Stimulated activated CD8-positive, alpha-beta memory T cell treated with anti-CD3 and anti-CD28 coated beads, Interleukin-4, amount 100 ng/mL, for 48 hours (primary cell): ENCODE results near the gene RFTN1.

Experiments
- DNase-seq: peaks from one replicate; pipeline ENCODE4 v3.0.0-alpha.2; 2020

The RFTN1 gene

GRCh38 chr3:16427103-16427965, 86.2 kb downstream of the RFTN1 start:
- no peak for DNase-seq

DNA sequence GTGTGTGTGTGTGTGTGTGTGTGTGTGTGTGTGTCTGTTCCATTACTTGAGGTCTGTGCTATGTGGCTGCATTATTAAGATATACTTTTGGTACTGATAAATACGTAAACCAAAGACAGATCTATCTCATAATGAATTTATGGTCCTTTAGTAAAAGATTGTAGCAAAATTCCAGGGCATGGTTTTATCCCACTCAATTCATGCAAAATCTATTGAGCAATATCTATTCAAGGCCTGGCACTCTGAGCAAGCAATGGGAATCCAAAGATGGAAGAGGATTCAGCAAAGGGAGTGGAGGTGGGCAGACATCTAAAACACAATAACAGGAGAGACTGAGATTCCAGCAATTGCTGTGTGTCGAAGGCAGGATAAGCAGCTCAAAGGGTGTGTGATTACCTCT, 86.8 kb downstream of the RFTN1 start:
- DNase-seq, result no peak

DNA sequence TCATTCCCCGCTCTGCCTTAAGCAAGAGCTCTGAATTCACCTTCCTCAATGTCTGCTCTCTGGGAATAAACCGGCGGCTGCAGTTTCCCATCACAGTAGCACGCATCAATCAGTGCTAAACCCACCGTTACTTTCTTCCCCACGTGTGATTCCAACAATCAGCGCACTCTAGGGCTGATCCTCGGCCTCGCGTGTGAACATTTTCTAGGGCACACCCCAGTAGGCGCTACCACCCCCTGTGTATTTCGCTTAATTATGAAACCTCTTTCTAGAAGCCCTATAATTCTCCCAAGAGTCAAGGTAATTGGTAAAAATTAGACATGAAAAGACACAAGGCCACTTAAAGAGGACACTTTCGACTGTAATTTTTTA, 87.5 kb downstream of the RFTN1 start:
- no peak for DNase-seq

DNA sequence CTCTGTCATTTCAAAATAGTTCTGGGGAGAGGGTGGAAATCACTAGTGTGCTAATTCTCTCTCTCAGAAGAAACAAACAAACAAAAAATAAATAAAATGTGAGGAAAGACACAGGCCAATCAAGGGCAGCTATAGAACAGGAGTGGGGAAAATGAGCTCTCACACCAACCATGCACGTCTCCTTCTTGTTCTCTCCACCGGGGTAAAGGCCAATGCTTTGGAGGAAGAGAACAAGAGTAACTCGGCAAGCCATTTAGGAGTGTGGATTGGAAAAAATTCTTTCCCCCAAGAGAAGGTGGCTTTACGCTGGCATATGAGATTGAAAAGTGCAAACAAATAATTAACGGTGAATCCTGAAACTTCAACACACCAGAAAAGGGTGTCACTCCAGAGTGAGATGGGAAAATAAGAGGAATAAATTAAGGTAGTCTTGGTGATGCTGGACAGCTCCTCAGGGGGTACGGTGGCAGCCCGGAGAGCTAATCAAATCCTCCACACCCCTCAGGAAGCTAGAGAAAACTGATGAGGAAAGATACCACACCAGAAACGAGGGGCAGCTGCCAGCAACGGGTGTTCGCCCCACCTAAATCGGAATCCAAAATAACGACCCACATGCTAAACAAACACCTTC, 88.0 kb downstream of the RFTN1 start:
- no peak for DNase-seq

DNA sequence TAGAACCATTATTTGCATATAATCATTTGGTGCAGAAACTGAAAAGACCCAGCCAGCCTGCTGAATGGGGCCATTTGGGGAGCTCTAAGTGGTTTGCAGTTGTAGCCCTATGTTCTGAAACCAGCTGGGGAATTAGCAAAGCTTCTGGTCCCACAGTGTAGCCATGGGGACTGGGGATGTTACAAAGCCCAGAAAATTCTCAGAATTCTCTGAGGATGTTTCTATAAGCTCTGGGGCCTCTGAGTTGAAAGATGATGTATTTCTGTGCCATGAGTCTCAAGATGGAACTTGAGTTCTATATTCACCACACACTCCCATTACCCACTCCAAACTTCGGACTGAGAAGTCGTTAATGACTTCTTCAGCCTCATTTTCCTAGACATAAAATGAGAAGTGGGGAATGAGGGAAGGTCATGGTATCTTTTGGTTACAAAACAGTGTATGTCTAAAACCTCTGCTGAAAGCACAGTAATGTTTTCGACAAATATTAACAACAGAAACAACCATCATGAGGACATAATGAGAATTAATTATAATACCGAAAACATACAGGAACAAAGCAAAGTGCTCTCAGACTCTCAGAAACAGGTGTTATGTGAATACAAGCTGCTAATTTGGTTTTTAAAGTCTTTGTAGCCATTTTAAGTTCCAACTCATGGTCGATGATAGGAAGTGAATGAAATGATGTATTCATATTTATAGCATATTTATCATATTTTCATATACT, 89.4 kb downstream of the RFTN1 start:
- no peak for DNase-seq

GRCh38 chr3:16423298-16423697, 90.2 kb downstream of the RFTN1 start:
- DNase-seq, result no peak

- no peak for DNase-seq
These were observed 93.8 kb downstream of the RFTN1 start for GRCh38 chr3:16419640-16420241.

- no peak for DNase-seq
These were observed 95.4 kb downstream of the RFTN1 start for GRCh38 chr3:16417945-16418739.

DNA sequence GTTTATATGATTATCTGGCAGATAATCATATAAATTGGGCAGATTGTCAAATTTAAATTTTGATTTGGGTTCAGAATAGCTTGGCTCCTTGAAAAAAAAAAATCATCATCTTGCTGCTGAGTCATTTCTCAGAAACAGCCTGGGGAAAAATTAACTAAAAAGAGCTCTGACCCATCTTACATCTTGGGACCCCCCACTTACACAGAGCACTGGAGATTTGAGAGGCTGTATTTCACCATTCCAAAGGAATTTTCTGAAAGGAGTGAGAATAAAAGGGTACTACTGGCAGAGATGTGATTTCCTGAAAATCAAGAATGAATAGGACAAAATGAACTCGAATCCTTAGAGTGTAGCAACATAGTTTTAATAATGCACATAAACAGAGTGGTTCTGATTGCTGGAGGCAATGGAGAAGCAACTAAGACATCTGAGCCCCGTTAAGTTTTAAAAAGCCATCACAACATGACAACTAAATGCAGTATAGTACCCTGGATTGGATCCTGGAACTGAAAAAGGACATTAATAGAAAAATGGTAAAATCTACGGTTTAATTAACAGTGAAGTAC, 97.5 kb downstream of the RFTN1 start:
- no peak for DNase-seq

DNA sequence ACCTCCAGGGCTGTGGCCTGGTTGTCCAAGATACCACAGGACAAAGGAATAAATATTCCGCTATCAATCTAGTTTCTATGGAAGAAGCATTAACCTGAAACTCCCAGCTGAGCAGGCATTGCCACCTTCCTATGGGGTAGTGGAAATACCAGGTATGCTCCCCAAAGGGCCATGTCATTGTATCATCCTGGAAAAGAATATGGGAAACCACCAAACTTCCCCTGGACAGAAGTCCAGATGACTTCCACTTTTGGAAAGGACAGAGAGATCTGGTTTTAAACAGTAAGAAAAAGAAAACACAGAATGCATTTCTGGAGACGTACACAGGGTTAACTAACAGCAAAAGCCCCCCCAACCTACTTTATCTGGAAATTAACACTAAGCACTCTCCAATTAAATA, 100.2 kb downstream of the RFTN1 start:
- no peak for DNase-seq

DNA sequence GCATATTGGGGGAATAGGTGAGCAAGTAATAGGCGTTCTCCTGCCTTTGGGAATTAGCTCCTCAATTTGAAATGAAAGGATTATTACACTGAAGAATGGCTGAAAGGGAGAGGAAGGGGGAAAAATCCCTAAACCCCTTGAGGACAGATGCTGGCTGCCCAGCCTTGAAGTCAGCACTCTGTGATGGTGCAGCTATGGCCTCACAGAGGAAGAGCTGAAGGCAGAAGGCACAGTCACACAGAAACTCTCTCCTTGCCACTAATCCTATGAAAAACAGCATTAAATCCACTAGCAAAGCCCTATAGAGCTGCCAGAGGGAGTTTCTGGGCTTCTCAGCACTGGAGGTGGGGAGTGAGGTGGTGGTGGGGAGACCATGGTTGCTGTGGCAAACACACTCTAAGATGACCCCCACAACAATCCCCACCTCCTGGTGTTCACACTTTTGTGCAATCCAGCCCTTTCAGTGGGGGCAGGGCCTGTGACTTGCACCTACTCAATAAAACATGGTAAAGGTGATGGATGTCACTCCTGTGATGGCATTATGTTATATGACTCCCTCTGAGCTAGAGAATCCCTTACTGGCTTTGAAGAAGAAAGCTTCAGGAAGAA, 101.2 kb downstream of the RFTN1 start:
- no peak for DNase-seq

DNA sequence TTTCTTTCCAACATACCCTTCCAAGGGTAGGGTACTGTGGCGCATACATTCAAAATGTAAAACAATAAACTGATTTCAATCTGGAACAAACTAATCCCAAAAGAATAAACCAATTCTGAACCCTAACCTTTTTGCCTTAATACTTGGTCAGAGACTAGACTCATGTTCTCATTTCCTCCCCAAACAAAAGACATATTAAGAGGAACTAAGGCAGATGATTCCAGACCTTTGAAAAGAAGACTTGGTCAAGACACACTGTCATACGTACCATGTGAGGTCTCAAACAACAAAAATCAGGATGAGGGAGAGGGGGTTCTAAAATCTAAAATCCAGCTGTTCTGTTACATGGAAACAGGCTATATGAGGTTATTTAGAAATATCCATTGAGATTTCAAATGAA, 102.1 kb downstream of the RFTN1 start:
- DNase-seq, result no peak

DNA sequence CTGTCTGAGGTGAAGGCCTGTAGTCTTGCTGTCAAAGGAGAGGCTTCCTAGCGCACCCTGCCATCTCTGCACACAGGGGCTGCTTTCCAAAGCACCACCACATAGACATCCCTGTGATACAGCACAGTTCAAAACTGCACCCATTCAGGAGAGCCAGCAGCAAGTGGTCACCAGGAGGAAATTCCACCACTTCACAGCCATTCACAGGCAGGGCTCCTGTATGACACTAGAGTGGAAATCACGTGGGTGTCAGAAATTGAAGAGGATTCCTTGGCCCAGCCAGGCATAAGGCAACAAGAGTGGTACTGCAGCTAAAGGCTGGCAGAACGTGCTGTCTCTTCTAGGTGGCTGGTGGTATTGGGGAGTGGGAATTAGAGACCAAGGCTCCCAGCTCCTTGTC, 102.8 kb downstream of the RFTN1 start:
- no peak for DNase-seq

DNA sequence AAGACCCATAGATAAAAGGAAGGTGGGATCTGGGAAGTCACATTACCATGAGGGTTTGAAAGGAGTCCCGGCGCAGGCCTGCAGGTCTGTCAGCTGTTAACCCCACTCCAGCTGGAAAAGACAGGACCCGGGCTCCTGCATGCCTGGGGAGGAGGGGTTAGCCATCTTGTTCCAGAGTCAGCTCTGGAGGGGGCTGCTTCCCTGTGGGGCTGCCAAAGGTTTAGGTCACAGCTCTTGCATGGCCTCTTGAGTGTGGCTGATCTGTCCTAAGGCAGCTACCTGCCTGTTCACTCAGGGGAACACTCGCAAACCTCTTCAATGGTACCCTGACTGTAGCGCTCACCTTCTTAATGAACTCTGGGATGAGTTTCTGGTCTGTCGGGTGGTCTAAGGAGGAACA, 104.5 kb downstream of the RFTN1 start:
- no peak for DNase-seq

DNA sequence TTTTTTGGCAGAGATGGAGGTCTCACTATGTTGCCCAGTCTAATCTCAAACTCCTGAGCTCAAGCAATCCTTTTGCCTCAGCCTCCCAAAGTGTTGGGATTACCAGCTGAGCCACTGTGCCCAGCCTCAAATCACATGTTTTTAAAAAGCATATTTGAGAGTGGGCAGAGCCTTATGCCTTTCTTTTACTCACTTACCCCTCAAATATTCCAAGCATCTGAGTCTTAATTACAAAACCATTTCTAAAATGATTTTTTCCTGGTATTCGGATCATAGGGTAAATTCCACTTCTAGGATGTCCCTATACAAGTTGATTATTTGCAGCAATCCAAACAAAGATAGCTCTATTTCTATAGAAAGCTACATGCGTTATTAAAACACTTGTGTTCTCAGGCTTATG, 106.1 kb downstream of the RFTN1 start:
- DNase-seq, result no peak

DNA sequence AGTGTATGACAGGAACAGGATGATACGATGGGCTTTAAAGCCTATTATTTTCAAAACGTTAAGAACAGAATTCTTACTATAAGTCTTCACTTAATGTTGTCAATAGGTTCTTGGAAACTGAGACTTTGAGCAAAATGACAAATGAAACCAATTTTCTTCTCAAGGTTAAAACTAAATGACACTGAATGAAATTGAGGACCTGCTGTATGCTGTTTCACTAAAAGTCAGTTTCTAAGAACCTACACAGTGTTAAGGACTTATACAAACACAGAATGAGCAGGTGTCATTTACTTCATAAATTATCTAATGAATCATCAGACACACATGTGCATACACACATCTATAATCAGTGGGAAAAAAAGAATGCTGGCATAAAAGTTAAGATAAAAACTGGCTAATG, 106.9 kb downstream of the RFTN1 start:
- DNase-seq, result no peak

DNA sequence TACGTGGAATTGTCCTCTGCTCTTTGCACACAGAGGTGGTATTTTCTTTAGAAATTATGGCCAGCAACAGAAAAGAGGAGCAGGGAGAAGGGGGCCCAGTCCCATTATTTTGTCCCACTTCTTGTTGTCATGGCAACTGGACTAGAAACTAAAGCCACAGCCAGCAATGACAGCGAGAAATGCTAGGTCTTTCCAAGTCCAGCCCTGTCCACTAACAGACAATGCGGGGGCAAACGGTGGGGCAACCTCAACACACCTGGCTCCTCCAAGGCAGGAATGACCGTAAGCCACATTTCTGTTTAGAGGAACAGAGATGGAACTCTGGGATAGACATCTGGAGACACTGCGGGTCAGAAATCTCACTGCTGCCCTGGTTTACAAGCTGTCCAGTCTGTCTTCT, 107.3 kb downstream of the RFTN1 start:
- no peak for DNase-seq

DNA sequence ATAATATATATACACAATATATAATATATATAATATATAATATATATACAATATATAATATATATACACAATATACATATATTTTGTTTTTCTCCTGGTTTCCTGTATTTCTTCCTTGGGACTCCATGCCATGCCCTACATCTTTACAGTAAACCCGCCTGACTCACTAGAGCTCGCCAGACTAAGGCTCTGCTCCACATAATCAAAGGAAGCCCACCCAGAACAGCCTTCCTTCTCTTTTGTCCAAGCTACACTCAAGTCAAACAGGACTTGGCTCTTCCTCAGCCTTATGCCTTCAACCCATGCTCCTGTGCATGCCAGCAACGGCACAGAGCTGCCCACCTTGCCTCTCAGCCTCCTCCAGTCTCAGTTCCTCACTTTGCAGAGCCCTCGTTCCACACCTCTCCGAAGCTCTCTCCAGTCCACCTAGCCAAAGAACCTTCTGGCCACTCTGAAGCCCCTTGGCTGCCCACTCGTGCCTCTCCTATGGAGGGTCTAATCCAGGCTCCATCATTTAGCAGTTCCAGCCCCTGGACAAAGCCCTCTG, 109.1 kb downstream of the RFTN1 start:
- no peak for DNase-seq

DNA sequence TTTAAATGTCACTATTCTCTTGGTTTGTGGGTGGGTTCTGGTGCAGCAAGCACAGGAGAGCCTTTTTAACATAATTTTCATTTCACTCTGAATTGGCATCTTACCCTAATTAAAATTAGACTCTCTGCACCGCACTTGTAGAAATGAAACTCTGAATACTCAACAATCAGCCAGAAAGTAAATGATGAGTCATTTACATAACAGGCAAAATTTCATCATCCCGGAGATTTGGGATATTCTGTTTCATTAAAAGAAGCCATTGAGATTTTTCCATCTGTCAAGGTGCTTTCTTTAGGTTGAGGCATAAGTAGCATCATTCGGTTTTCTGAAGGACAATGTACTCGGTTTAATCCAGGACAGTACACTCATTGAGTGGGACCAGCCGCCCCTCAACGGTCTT, 111.0 kb downstream of the RFTN1 start:
- DNase-seq, result no peak

GRCh38 chr3:16401273-16401672, 112.2 kb downstream of the RFTN1 start:
- DNase-seq, result no peak

DNA sequence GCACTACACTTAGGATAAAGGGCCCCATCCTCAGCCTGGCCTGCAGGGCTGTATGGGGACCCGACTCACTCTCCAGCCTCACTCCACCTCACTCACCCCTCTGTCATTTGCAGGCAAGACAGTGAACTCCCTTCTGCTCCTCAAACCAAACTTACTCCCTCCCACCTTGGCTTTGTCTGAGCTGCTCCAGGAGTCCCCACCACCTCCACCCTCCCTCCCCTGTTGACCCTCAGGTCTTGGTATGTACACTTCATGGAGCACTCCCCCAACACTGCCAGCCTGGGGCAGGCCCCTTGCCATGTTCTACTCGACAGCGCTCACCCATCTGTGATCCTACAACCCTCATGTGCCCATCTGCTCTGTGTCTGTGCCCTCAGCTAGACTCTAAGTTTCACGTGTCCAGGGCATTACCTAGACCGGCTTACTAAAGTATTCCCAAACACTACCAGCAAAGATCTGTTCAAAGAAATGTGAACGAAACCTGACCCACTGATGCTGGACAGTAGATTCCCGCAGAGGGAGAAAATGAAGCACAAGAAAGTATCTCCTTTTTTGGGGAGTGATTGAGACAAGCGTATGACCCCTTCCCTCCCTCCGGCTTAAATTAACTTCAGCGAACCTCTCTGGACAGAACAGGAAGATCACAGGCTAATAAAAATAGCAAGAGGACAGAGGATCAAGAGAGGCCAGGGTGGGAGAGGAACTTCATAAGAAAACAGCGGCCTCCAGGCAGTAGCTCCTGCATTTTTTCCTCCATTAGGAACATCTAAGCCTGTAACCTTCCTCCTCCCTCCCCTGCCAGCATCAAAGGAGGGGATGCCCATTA, 113.2 kb downstream of the RFTN1 start:
- DNase-seq, result no peak
